Activated CD8-positive, alpha-beta T cell treated with anti-CD3 and anti-CD28 coated beads for 36 hours (primary cell): ENCODE measurements around the gene CHCHD3. TPM values are rescaled to one million over a fixed set of nuclear protein-coding genes. Genes with fewer than 3 reads are reported as not detected.

Experiments used
- ATAC-seq: fragments of 200-7000 bp; cut with Tn5 transposase; one replicate; pipeline ENCODE4 v1.10.0; 2021; ENCODE audit warnings: mild to moderate bottlenecking, moderate library complexity
- CTCF ChIA-PET: fragments of 350-600 bp; sonication (Branson Sonifier 250); formaldehyde crosslinking; loops from one replicate; lab custom pipeline; 2021; ENCODE audit warnings: antibody characterized with exemption; lab: Charles Lee
- POLR2A ChIA-PET: fragments of 350-600 bp; sonication (Branson Sonifier 250); formaldehyde crosslinking; loops from one replicate; lab custom pipeline; 2021; ENCODE audit warnings: antibody characterized with exemption; lab: Charles Lee
- DNase-seq: peaks from one replicate; pipeline ENCODE4 v3.0.0-alpha.2; 2020
- H3K27ac Mint-ChIP-seq: one replicate; pipeline ENCODE4 v1.8.0; 2021; ENCODE audit warnings: mild to moderate bottlenecking, mixed read lengths
- H3K27me3 Mint-ChIP-seq: one replicate; pipeline ENCODE4 v1.8.0; 2021; ENCODE audit warnings: mixed read lengths
- H3K36me3 Mint-ChIP-seq: one replicate; pipeline ENCODE4 v1.8.0; 2021; ENCODE audit warnings: low read depth, mixed read lengths
- H3K4me1 Mint-ChIP-seq: one replicate; pipeline ENCODE4 v1.8.0; 2021; ENCODE audit warnings: low read depth, mixed read lengths
- H3K4me3 Mint-ChIP-seq: one replicate; pipeline ENCODE4 v1.8.0; 2021; ENCODE audit warnings: mild to moderate bottlenecking, moderate library complexity, mixed read lengths
- H3K9me3 Mint-ChIP-seq: one replicate; pipeline ENCODE4 v1.8.0; 2021; ENCODE audit warnings: mixed read lengths
- CTCF ChIP-seq: fragments of 200-600 bp; IDR thresholded peaks from one replicate; pipeline ENCODE4 v1.8.0; 2022; ENCODE audit warnings: antibody characterized with exemption, mild to moderate bottlenecking
- intact Hi-C: fragments of 100-400 bp; cut with micrococcal nuclease; formaldehyde crosslinking; loops from one replicate; pipeline ENCODE4 v1.10.0; 2022
- total RNA-seq, 2 experiments: library from RNA; stranded (reverse); gene quantifications; one replicate each; pipeline ENCODE4 v1.2.3, GENCODE V29; 2021

The CHCHD3 gene
- total RNA-seq, 2 experiments from 2014 or later, result 61.4 to 63.4 TPM

- ChIA-PET CTCF (no interaction called here), POLR2A (no interaction called here)
- no peak for DNase-seq
- Mint-ChIP-seq H3K4me3 (no peak overlapping the region), H3K27ac (no peak overlapping the region), H3K36me3 (peaks cover 28% of the 10 kb centered on the region), H3K9me3 (no peaks in the 10 kb centered on the region), H3K27me3 (no peaks in the 10 kb centered on the region), H3K4me1 (peaks cover 12% of the 10 kb centered on the region)
- no peak for ATAC-seq
- no peak for TF ChIP-seq CTCF
- intact Hi-C loops, result no loop called here
Observed at GRCh38 chr7:132872034-132872433, 209.9 kb downstream of the CHCHD3 start.

DNA sequence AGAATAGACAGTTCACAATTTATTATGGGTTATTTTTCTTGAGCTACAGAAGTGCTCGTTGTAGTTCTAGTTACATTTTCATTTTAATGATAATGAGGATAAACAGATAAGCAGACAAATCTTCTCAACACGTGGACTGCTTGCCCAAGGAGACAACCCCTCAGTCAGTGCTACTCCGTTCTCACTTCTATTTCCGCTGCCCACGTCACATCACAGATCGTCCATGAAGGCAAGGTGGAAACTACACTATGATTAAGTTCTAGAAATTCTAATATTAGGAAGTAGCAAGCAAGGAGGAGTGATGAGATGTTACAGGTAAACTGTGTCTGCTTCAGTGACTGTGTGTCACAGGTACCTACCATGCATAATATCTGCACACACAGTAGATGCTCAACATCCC is 210.5 kb downstream of the CHCHD3 start:
- intact Hi-C loops, result no loop called here
- CTCF ChIA-PET, result no interaction called here
- H3K36me3 Mint-ChIP-seq, result peaks cover 34% of the 10 kb centered on the region
- no peaks in the 10 kb centered on the region for H3K9me3 Mint-ChIP-seq
- peaks cover 12% of the 10 kb centered on the region for H3K4me1 Mint-ChIP-seq
- no peak for DNase-seq
- ATAC-seq, result no peak
- H3K27me3 Mint-ChIP-seq, result no peaks in the 10 kb centered on the region
- no peak for TF ChIP-seq CTCF
- H3K27ac Mint-ChIP-seq, result no peak overlapping the region
- POLR2A ChIA-PET, result no interaction called here
- H3K4me3 Mint-ChIP-seq, result no peak overlapping the region

GRCh38 chr7:132869166-132869861 is 212.6 kb downstream of the CHCHD3 start:
- TF ChIP-seq CTCF, result no peak
- ChIA-PET CTCF (interaction anchor here (1.2 kb wide), 1 partner anchor 14 kb away, joined by 3 read pairs; no protein-coding TSS in a partner anchor), POLR2A (no interaction called here)
- Mint-ChIP-seq H3K4me3 (no peak overlapping the region), H3K4me1 (peaks cover 12% of the 10 kb centered on the region), H3K9me3 (no peaks in the 10 kb centered on the region), H3K36me3 (peaks cover 34% of the 10 kb centered on the region), H3K27ac (no peak overlapping the region), H3K27me3 (no peaks in the 10 kb centered on the region)
- DNase-seq (no peak), ATAC-seq (no peak)
- intact Hi-C loops, result no loop called here

DNA sequence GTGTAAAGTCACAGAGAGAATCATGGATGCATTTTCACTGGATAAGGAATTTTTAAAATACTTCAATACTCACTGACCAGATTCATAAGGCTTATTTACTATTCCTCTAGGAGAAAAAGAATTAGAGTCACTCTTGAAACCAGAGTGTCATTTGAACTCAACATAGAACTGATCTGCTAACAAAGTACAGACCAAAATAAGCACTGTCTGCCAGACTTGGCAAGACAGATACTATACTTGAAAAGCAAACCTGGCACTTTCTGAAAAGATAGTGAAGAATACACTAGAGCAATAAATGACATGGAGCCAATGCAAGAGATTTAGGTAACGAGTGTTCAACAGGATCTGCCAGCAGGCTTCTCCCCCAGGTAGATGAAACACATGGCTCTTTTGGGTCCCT is 215.3 kb downstream of the CHCHD3 start:
- peaks cover 30% of the 10 kb centered on the region for H3K36me3 Mint-ChIP-seq
- no peak overlapping the region for H3K4me3 Mint-ChIP-seq
- no peak for TF ChIP-seq CTCF
- intact Hi-C loops, result no loop called here
- DNase-seq, result no peak
- ATAC-seq, result no peak
- POLR2A ChIA-PET, result no interaction called here
- CTCF ChIA-PET, result interaction anchor here (1.6 kb wide), 1 partner anchor 9 kb away, joined by 3 read pairs; no protein-coding TSS in a partner anchor
- H3K27me3 Mint-ChIP-seq, result no peaks in the 10 kb centered on the region
- peaks cover 9% of the 10 kb centered on the region for H3K4me1 Mint-ChIP-seq
- H3K9me3 Mint-ChIP-seq, result peaks cover 3% of the 10 kb centered on the region
- H3K27ac Mint-ChIP-seq, result no peak overlapping the region

- H3K27me3 Mint-ChIP-seq, result no peaks in the 10 kb centered on the region
- peaks cover 28% of the 10 kb centered on the region for H3K36me3 Mint-ChIP-seq
- CTCF ChIA-PET, result no interaction called here
- POLR2A ChIA-PET, result no interaction called here
- H3K27ac Mint-ChIP-seq, result no peak overlapping the region
- intact Hi-C loops, result no loop called here
- peaks cover 9% of the 10 kb centered on the region for H3K4me1 Mint-ChIP-seq
- ATAC-seq, result no peak
- peaks cover 3% of the 10 kb centered on the region for H3K9me3 Mint-ChIP-seq
- no peak for DNase-seq
- H3K4me3 Mint-ChIP-seq, result no peak overlapping the region
- TF ChIP-seq CTCF, result no peak
Observed at GRCh38 chr7:132866144-132866531, 215.8 kb downstream of the CHCHD3 start.
